ENCODE measurements around the gene LARP4B. TPM values are rescaled to one million over a fixed set of nuclear protein-coding genes. Genes with fewer than 3 reads are reported as not detected.

LARP4B gene
- total and polyA plus RNA-seq, 2 of the 13 experiments (the other 11 are each of a cell fraction or from before 2014, with no cell fraction given) = 19.5 to 30.2 TPM

- TF ChIP-seq HOMEZ (CRISPR knock-in tag; IDR thresholded peaks at IDR 0.05; ENCODE audit: low read depth) (no peak), KDM5A (IDR thresholded peaks at IDR 0.05; ENCODE audit: borderline replicate concordance, low read length) (no peak), ZMYM2 (CRISPR knock-in tag; IDR thresholded peaks at IDR 0.05) (no peak), NR2F6 (IDR thresholded peaks at IDR 0.05) (no peak), NR2F6 (CRISPR knock-in tag; IDR thresholded peaks at IDR 0.05) (no peak), MEF2D (CRISPR knock-in tag; IDR thresholded peaks at IDR 0.05) (no peak), ZNF547 (CRISPR knock-in tag; IDR thresholded peaks at IDR 0.05) (0 out of 2 replicates have a peak, but pooled peaks have one; percentile 17), ZBTB43 (CRISPR knock-in tag; conservative IDR thresholded peaks at IDR 0.05) (no peak), ZSCAN25 (CRISPR knock-in tag; IDR thresholded peaks at IDR 0.05) (no peak), SMC3 (IDR thresholded peaks at IDR 0.05; ENCODE audit: low read length) (no peak), ZNF709 (CRISPR knock-in tag; IDR thresholded peaks at IDR 0.05) (no peak), ZNF30 (CRISPR knock-in tag; IDR thresholded peaks at IDR 0.05) (no peak), CHD2 (IDR thresholded peaks at IDR 0.05; ENCODE audit: low read depth, low read length) (no peak), CCDC6 (CRISPR knock-in tag; IDR thresholded peaks at IDR 0.05) (no peak), ASH2L (IDR thresholded peaks at IDR 0.05; ENCODE audit: insufficient read length, low read depth, low read length) (no peak), PAXIP1 (CRISPR knock-in tag; conservative IDR thresholded peaks at IDR 0.05) (no peak), HOXA9 (CRISPR knock-in tag; IDR thresholded peaks at IDR 0.05; ENCODE audit: borderline replicate concordance) (no peak), ZNF878 (CRISPR knock-in tag; IDR thresholded peaks at IDR 0.05) (no peak), RORA (CRISPR knock-in tag; IDR thresholded peaks at IDR 0.05) (no peak), ZNF362 (CRISPR knock-in tag; IDR thresholded peaks at IDR 0.05; ENCODE audit: borderline replicate concordance) (no peak), UBTF (CRISPR knock-in tag; IDR thresholded peaks at IDR 0.05) (no peak)
These were observed 38.1 kb upstream of the LARP4B start (continued) for GRCh38 chr10:969473-970150.
